ENCODE results near the gene ECSCR. TPM values are rescaled to one million over a fixed set of nuclear protein-coding genes. Genes with fewer than 3 reads are reported as not detected.

Gene ECSCR
- total and polyA plus RNA-seq, 10 of the 15 experiments (the other 5 are each of a cell fraction or from before 2014, with no cell fraction given): 0.15 to 0.83 (median 0.23) TPM; not detected in 3

DNA sequence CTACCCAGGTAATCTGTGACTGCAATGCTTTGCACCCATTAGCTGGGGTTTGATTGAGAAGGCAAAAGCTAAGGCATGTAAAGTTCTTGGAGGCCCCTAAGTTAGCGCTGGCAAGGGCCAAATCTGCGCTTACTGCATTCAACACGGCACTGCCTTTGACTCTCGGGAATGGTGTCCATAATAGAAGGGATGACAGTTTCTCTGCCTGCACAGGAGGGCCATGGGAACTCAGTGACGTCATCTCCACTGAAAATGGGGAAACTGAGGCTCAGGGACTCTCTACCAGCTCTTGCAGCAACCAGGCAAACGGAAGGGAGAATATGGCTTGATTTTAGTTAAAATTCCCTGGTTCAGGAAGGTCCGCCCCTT lies 59.1 kb downstream of the ECSCR start (continued):
- TF ChIP-seq, protein P1, sequence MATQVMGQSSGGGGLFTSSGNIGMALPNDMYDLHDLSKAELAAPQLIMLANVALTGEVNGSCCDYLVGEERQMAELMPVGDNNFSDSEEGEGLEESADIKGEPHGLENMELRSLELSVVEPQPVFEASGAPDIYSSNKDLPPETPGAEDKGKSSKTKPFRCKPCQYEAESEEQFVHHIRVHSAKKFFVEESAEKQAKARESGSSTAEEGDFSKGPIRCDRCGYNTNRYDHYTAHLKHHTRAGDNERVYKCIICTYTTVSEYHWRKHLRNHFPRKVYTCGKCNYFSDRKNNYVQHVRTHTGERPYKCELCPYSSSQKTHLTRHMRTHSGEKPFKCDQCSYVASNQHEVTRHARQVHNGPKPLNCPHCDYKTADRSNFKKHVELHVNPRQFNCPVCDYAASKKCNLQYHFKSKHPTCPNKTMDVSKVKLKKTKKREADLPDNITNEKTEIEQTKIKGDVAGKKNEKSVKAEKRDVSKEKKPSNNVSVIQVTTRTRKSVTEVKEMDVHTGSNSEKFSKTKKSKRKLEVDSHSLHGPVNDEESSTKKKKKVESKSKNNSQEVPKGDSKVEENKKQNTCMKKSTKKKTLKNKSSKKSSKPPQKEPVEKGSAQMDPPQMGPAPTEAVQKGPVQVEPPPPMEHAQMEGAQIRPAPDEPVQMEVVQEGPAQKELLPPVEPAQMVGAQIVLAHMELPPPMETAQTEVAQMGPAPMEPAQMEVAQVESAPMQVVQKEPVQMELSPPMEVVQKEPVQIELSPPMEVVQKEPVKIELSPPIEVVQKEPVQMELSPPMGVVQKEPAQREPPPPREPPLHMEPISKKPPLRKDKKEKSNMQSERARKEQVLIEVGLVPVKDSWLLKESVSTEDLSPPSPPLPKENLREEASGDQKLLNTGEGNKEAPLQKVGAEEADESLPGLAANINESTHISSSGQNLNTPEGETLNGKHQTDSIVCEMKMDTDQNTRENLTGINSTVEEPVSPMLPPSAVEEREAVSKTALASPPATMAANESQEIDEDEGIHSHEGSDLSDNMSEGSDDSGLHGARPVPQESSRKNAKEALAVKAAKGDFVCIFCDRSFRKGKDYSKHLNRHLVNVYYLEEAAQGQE (IDR thresholded peaks at IDR 0.05; ENCODE audit: low read depth, low read length): no peak
- TF ChIP-seq TCF7 (IDR thresholded peaks at IDR 0.05; ENCODE audit: borderline replicate concordance) (no peak), MTA3 (IDR thresholded peaks at IDR 0.05; ENCODE audit: borderline replicate concordance, low read length) (no peak), HCFC1 (IDR thresholded peaks at IDR 0.05; ENCODE audit: low read length) (no peak), TAF1 (IDR thresholded peaks at IDR 0.05; ENCODE audit: borderline replicate concordance, low read depth, low read length) (no peak), TCF12 (IDR thresholded peaks at IDR 0.05; ENCODE audit: low read depth, low read length) (no peak), POLR2A (IDR thresholded peaks at IDR 0.05; ENCODE audit: low read depth, low read length) (no peak), FOXK2 (IDR thresholded peaks at IDR 0.05) (no peak)
- TF ChIP-seq, protein P2, sequence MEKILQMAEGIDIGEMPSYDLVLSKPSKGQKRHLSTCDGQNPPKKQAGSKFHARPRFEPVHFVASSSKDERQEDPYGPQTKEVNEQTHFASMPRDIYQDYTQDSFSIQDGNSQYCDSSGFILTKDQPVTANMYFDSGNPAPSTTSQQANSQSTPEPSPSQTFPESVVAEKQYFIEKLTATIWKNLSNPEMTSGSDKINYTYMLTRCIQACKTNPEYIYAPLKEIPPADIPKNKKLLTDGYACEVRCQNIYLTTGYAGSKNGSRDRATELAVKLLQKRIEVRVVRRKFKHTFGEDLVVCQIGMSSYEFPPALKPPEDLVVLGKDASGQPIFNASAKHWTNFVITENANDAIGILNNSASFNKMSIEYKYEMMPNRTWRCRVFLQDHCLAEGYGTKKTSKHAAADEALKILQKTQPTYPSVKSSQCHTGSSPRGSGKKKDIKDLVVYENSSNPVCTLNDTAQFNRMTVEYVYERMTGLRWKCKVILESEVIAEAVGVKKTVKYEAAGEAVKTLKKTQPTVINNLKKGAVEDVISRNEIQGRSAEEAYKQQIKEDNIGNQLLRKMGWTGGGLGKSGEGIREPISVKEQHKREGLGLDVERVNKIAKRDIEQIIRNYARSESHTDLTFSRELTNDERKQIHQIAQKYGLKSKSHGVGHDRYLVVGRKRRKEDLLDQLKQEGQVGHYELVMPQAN (conservative IDR thresholded peaks at IDR 0.05): no peak
- TF ChIP-seq, protein P3, sequence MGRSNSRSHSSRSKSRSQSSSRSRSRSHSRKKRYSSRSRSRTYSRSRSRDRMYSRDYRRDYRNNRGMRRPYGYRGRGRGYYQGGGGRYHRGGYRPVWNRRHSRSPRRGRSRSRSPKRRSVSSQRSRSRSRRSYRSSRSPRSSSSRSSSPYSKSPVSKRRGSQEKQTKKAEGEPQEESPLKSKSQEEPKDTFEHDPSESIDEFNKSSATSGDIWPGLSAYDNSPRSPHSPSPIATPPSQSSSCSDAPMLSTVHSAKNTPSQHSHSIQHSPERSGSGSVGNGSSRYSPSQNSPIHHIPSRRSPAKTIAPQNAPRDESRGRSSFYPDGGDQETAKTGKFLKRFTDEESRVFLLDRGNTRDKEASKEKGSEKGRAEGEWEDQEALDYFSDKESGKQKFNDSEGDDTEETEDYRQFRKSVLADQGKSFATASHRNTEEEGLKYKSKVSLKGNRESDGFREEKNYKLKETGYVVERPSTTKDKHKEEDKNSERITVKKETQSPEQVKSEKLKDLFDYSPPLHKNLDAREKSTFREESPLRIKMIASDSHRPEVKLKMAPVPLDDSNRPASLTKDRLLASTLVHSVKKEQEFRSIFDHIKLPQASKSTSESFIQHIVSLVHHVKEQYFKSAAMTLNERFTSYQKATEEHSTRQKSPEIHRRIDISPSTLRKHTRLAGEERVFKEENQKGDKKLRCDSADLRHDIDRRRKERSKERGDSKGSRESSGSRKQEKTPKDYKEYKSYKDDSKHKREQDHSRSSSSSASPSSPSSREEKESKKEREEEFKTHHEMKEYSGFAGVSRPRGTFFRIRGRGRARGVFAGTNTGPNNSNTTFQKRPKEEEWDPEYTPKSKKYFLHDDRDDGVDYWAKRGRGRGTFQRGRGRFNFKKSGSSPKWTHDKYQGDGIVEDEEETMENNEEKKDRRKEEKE (IDR thresholded peaks at IDR 0.05): no peak

Data from GM12878 (cell line).